ENCODE data around the gene GSTM3.
"Not testable (repeated sequence)": the region's sequence is repeated elsewhere in the genome, so short reads cannot be mapped to it uniquely, and the experiment has no call there.

Gene GSTM3

DNA sequence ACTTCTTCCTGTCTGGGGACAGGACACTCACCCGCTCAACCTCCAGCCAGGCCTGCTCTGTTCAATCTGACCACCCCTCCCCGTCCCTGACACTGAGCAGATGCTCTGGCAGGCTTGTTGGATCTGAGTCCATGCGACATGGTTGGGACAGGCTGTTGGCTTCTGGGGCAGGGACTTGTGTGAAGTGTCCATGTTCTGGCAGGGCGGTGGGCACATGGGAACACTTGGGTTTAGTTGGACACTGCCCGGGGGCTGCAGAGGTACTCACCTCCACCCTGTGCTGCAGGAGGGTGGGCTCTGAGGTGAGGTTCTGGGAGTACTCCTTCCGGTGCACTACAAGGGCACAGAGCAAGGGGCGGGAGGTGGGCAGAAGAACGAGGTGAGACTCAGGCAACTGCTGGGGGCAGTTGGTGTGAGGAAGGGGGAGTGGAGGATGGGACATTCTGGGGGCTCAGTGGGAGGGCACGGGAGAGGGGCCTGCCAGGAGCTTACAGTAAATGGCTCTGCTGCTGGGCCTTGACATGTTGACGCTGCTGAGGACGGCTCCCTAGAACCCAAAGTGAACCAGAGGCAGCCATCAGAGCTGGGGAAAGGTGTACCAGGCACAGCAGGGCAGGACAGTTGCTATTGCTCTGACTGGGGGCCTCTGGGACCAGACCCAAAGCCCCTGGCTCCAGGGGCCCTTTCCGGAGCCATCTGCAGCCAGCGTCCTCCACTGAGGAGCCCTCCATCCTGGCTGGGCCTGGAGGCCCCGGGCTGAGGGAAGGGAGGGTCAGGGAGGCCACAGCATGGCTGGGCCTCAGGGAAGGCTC is 20.6 kb upstream of the GSTM3 start:
- DNase-seq, result no peak

DNA sequence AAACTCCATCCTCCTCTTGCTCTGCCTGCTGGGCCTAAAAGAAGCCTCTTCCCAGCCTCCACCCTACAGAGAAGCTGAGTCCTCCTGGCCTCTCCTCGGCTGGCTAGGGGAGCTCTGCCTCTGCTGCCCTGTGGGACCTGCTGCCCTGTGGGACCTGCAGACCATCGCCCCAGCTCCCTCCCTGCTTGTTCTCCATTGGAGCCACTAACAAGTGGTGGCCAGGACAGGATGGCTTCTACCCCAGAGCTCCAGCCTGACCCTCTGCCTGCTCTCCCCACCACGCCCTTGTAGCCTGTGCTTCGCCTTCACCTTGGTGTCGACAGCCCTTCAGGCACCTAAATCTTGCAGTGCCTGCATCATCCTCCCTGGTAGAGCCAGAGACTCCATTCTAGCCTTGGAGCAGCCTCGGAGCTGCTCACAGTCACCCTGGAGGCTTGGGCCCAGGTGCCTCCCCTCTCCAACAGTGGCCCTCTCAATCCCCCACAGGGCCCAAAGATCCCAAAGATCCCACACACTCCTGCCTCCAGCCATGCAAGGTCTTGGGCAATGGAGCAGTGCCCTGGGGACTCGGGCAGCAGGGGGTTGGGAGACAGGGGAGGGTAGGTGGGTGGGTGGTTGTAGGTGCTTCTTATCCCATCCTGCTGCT is 19.9 kb upstream of the GSTM3 start:
- DNase-seq, result no peak

DNA sequence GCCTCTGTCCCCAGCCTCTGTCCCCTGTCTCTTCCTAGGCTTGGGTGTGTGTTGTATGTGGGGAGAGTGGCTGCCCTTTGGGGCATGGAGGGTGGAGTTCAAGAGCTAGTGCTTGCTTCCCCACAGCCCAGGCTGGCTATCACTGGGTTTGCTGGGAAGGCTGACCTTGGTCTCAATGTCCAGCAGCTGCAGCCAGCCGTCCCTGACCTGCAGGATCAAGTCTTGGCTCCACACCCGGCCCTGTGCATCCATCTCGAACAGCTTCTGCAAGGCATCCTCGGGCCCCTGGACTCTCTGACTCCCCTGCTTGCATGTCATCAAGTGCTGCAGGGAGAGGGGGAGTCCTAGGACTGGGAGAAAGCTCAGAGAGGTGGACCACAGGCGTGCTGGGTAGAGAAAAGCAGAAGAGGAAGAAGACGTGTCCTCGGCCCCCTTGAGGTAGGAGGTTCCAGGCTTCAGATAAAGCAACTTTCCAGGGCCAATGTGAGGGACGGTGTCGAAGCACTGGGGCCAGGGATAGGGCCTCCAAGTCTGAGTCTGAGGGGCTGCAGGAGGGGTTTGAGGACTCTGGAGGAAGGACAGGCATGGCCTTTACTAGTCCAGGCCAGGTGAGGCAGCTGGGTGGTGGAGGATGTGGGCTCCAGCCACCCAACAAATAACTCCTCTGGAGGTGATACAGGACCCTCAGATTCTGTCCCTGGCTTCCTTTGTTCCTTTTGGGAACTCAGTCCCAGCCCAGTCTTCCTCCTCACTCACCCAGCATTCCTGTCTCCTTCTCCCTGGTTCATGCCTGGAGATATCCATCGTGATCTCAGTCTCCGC is 18.9 kb upstream of the GSTM3 start:
- DNase-seq, result no peak

DNA sequence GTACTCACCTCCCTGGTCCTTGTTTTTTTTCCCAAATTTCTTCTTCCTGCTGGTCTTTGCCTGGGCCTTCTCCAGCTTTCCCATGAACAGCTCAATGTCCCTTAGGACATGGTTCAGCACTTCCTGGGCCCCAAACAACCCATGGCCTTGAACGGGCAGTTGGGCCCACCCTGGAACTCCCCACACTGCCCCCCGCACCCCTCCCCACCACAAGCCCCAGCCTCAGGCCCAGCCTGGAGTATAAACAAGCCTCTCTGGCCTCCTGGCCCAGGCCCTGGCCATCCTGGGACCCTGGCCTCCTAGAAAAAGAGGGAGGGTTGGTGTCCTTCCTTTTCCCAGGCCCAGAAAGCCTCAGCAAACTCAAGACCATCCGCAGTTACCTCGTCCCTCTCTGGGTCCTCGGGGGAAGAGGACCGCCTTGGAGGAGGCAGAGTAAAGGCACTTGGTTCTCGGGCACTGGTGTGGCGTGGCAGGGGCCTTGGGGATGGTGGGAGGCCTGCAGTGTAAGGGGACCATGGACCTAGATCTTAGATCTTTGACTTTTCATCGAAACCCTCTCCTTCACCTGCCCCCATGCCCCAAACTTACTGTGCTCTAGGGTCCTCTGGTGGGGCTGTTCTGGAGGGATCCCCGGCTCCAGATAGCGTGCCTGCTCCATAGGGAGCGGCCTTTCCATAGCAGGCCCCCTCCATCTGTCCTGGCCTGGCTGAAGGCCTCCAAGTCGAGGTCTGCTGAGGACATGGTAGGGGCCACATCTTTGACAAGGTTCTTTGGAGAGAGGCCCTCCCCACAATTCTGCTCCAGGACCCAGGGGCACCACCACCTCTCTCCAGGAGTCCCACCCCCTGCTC is 17.3 kb upstream of the GSTM3 start:
- DNase-seq, result no peak

DNA sequence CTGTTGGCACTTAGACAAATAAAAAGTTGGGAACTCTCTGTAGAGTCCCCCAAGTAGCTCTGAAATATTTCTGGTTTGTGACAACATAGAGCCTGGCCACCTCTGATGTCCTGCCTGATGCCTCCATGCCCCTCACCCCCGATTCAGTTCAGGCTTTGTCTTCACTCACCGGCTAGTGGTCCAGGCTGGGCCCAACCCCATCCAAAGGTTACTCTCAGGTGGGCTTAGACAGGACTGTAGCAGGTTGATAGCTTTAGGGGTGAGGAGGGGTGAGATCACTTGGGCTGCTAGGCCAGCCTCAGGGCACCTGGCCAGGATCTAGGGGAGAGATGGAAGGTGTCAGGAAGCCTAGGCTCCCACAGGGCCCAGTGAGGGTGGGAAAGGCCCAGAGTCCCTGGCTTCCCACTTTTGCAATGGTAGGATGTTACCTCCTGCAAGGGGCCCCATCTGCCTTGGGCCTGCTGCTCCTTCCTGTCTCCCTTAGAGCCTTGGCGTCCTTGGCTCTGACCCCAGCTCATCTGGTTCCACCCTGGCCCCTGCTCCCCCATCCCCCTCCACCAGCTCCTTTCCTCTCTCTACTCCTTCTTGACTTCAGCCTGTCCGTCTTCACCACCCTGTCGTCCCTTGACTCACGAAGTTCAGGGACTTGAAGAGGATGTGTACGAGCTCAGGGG is 16.1 kb upstream of the GSTM3 start:
- no peak for DNase-seq

DNA sequence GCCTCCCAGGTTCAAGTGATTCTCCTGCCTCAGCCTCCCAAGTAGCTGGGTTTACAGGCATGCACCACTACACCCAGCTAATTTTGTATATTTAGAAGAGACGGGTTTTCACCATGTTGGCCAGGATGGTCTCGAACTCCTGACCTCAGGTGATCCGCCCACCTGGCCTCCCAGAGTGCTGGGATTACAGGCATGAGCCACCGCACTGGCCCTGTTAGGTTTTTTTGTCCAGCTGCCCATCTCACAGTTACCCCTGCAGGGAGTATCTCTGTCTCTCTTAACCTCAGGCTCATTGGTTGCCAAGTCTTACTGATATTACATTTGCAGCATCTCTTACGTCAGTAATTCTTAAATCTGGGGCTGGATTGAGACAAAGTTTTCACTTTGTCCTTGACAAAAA is 15.5 kb upstream of the GSTM3 start:
- not testable (repeated sequence) for DNase-seq

DNA sequence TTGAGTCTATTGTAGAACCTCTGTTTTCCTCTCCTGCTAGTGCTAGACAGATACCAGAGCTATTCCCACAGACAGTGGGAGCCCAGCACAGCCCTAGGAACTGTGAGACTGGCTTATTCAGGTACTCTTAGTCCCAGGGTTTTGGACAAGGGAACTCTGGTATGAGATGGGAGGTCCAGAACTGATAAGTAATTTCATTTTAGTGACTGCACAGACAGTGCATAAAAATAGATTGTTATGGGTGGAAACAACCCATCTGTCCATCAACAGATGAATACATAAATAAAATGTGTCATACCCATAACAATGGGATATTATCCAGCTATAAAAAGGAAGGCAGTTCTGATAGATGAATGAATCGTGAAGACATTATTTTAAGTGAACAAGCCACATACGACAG is 13.9 kb upstream of the GSTM3 start:
- DNase-seq, result no peak

DNA sequence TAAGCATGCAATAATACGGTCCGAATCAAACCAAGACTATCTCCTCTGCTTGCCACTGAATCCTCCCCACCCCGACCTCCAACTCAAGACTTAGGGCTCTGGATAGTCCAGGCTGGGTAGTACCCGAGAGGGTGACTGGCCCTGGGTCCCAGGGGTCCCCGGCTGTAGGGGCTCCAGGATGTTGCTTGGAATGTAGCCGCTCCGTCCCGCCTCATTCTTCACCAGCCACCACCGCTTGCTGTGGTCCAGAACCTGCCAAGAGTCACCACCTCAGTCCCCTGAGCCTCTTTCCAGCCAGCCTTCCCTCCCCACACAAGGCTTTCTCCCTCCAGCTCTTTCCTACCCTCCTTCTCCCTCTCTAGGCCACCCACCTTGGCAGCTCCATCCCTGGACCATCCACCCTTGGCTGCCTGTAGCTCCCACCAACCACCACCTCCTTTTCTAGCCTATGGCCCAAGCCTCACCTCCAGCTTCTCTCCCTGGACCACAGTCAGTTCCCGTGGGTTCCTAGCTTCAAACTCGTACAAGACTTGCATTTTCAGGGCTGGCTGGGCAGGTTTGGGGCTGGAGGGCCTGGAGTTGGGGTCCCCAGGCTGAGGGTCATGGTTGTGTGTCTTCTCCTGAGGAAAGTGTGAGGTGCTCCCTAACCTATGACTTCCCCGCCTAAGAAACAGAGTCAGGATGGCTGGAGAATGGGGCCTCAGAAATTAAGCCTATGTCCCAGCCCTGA is 10.9 kb upstream of the GSTM3 start:
- DNase-seq, result no peak

DNA sequence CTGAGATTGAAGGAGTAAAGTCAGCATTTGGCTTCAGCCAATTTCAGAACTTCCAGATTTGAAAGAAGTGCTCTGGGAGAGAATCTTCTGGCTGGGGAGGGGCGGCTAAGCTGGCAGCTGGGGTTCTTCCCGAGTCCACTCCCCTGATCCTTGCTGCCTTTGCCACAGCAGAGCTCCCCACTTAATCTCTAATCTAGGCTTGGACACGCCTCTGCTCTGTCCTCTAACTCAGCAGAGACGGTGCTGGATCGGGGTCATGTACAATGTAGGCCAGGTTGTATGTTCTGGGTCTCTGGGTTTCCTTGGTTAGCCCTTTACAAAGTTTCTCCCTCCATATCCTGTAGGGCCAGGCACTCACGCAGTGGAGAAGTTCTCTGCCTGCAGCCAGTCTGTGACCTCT is 10.1 kb upstream of the GSTM3 start:
- no peak for DNase-seq

DNA sequence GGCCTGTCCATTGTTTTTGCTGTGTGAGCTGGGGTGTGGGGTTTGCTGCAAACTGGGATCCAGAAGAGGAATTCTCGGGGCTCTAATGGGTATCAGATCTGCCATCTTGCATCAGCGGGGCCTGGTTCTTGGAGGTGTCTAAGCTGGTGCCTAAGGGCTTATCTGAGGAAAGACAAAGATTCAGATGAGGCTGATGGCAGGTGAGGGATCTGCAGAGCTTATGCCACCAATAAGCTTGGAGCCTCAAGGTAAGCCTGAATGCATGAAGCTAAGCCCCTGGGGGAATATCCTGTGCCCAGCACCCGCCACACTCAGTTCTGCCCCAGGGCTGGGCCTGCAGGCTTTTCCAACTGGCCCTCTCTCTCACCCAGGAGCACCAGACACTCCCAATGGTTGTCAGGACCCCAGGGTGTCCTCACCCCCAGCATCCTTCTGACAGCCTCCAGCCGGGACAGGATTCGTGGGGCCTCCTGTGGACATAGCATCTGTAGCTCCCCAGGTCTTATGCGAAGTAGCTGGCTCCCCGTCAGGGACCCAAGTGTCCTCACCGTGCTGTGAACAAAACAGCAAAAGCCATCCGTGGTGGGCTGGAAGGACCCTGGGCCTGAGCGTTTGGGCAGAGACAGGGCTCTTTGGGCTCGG is 9.5 kb upstream of the GSTM3 start:
- no peak for DNase-seq

DNA sequence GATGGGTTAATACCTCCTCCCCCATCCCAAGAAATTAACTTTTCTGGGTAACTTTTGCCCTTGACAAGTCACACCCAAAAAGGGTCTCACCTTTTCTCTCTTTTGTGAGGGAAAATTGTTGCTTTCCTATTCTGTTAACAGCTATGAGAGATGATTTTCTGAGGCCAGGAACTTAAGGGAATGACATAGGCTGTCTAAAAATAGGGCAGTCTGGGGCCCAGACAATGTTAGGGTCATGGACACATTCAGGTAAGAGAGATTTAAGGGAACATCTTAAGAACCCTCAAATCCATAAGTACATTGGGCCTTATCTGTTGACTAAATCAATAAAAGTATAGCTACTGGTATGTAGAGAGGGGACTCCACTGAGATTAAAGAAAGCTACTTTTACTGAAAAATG is 8.4 kb upstream of the GSTM3 start:
- no peak for DNase-seq

DNA sequence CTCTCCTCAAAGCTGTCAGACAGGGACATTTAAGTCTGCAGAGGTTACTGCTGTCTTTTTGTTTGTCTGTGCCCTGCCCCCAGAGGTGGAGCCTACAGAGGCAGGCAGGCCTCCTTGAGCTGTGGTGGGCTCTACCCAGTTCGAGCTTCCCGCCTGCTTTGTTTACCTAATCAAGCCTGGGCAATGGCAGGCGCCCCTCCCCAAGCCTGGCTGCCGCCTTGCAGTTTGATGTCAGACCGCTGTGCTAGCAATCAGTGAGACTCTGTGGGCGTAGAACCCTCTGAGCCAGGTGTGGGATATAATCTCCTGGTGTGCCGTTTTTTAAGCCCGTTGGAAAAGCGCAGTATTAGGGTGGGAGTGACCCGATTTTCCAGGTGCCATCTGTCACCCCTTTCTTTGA is 7.5 kb upstream of the GSTM3 start:
- DNase-seq, result not testable (repeated sequence)

DNA sequence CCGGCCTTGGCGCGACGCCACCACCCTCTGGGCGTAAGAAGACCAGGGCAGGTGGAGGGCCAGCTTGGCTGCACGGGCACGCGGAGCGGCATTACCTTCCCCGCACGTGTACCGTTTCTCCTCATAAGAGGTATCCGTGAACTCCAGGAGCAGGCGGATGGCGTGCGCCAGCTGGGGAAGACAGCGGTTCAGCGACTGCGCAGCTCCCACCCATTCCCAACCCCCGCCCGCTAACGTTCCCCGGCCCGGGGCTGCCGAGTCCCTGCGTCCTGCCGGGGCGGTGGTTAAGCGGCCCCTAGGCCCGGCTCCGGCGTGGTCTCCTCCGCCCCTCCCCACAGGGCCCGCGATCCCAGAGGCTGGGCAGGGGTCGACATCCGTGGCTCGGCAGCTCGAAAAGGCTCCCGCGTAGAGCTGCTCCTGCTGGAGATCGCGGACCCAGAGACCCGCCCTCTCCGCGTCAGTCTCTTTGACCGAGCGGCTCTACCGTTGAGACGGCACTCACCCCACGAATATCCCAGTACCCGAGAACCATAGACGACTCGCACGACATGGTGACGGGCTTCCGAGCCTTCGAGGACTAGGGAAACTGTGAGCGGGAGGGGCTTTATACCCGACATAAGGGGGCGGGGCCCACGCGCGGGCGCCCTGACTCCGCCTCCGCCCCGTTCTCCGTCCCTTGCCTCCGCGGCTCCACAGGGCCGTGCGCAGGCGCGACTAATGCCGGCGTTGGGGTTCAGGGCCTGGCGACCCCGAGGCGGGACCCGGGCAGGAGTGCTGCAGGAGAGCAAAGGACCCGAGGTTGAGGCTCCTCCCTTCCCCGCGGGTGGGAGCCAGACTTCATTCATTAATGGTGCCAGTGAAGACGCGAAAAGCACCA is 862 bp downstream of the GSTM3 start:
- peak; percentile 61 for DNase-seq

DNA sequence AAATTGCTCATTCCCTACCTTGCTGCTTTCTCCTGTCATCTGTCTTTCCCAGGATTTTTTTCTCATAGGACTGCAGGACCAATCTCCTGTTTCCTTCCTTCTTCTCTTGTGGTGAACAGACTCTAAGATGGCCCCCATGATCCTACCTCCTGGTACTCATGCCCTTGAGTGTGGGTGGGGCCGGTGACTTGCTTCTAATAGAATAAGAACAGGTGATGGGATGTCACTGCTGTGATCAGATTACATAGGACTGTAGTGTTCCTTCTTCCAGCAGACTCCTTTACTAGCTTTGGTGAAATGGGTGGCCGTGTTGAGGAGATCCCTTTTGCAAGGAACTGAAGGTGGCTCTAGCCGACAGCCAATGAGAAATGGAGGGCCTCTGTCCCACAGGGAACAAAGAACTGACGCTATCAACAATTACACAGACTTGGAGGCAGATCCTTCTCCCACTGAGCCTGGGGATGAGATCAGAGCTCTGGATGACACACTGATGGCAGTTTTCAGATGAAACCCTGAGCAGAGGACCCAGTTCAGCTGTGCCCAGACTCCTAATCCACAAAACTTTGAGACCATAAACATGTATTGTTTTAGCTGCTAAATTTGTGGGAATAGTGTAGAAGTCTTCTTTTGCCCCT is 7.5 kb downstream of the GSTM3 start:
- no peak for DNase-seq

DNA sequence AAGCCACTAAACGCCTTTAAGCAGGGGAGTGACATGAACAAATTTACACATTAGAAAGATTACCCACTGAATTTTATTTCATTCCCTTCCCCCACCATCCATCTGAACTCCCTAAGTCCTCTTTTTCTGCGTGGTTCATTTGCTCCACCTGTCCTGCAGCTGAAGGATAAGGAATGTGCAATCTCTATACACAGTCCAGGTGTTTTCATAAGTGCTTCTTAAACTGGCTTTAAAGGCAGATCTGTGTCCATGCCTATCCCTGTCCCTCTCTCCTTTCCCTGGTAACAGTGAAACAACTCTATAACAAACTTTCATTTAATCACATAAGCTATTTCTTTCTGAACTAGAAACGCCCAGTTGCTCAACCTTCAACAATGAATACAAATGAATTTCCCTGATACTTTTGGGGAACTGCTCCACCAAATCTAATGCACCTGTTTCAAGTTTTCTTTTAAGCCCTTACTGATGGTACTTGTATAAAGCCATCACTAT is 8.4 kb downstream of the GSTM3 start:
- no peak for DNase-seq

DNA sequence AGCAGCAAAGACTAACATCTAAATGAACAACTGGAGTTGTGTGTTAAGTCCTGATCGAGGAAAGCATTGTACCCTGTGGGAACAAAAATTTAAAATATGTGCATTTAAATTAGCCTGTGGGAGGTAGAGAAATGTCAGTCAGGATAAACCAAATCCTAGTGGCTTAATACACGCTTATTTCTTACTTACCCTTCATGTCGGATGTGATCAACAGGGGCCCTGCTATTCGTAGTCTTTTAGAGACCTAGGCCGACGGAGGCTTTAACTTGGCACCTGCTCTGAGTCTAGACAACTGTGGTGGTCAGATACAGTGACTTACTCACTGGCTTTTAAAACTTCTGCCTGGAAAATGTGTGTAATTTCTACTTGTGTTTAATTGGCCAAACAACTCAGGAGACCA is 10.2 kb downstream of the GSTM3 start:
- no peak for DNase-seq

DNA sequence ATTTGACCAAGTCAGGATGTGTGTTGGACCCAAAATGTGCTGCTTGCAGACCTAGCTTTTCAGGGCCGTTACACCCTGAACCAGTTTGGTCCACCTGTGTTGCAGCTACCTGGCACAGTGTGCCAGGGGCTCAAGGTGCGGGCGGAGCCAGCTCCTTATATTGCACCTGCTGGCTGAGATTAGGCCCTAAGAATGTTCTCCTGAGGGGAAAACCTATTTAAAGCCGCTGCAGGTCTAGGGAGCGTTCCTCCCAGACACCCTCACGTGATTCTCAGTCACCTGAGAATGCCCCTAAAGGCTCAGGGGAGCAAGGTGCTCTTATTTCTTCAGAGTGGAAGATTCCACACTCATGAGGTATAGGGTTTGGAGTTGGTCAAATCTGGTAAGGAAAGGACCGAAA is 12.0 kb downstream of the GSTM3 start:
- DNase-seq, result no peak

DNA sequence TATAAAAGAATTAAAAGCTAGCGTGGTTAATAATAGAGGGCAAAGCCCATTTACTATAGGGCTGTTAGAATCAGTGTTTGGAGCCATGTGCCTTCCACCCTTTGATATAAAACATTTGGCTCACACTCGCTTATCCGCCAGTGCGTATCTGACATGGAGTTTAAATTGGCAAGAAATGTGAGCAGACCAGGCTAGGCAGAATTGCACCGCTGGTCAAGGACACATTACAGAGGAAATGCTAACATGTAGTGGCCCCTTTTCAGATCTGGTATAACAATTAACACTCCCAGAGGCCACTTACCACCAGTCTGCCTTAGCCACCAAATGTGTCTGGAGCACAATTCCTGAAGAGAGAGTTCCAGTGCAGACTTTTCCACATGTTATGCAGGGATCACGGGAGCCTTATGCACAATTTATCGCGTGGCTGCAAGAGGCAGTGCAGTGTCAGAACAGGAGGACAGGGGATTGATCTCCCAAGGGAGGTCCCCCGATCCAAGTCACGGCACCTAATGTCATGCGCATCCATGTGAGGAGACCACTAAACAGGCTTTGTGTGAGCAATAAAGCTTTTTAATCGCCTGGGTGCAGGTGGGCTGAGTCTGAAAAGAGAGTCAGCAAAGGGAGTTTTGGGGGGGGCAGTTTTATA is 14.0 kb downstream of the GSTM3 start:
- no peak for DNase-seq

DNA sequence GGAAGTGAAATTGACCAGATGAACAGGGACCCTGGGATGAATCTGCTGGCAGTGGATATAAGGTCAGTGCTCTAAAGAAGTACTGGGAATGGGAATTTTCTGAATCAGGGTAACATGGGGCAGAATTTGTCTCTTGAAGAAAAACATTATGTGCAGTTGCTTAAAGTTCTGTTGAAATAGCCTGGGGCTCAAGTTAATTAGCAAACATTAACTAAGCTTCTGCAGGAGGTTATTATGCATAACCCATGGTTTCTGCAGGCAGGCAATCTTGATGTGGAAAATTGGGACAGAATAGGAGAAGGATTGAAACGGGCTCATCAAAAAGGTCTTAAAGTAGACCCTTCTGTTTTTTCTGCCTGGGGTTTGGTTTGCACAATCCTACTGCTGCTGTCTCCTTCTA is 14.8 kb downstream of the GSTM3 start:
- no peak for DNase-seq

All from NCI-H1694 (cell line).